Panc1 (cell line): ENCODE measurements around the gene RPP14.

Experiments used
- CTCF ChIP-seq: fragments of 450-650 bp; IDR thresholded peaks from 2 replicates; pipeline ENCODE4 v1.5.1; 2017; ENCODE audit warnings: mild to moderate bottlenecking
- POLR2AphosphoS5 ChIP-seq: IDR thresholded peaks from 2 replicates; pipeline ENCODE4 v1.6.1; 2012; ENCODE audit warnings: mild to moderate bottlenecking, low read depth, low read length, moderate library complexity
- REST ChIP-seq, 2 experiments: IDR thresholded peaks; 2 replicates each; pipeline ENCODE4 v1.6.1; 2011 to 2012; ENCODE audit warnings: low read depth in 2 of 2, control low read depth in 1 of 2, low read length in 1 of 2, mild to moderate bottlenecking in 1 of 2, moderate library complexity in 1 of 2; ENCODE audit not compliant: insufficient read depth in 1 of 2
- SIN3A ChIP-seq: IDR thresholded peaks from 2 replicates; pipeline ENCODE4 v1.6.1; 2012; ENCODE audit warnings: low read depth, mild to moderate bottlenecking, low read length, moderate library complexity, borderline replicate concordance; ENCODE audit not compliant: insufficient read depth
- TCF7L2 ChIP-seq: IDR thresholded peaks from 2 replicates; pipeline ENCODE4 v1.6.1; 2011; ENCODE audit warnings: mild to moderate bottlenecking, low read depth, low read length, inconsistent platforms

DNA sequence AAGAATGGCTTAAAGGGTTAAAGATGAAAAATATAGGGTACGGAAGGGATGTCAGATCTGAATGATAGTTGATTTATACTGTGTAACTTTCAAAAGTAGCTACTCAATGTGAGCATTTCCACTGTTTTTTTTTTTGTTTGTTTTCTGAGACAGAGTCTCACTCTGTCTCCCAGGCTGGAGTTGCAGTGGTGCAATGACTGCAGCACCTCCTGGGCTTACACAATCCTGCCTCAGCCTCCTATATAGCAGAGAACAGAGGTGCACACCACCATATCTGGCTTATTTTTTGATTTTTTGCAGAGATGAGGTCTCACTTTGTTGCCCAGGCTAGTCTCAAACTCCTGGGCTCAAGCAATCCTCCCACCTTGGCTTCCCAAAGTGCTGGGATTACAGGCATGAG lies 16.7 kb downstream of the RPP14 start:
- no peak for TF ChIP-seq CTCF
- no peak for TF ChIP-seq POLR2AphosphoS5
- TF ChIP-seq SIN3A, result no peak
- TF ChIP-seq TCF7L2, result no peak
- TF ChIP-seq REST (IDR thresholded peaks at IDR 0.05; ENCODE audit: insufficient read depth in 1 of 2, low read depth in 2 of 2, low read length in 1 of 2), result no peak
